GM21381 (cell line): ENCODE data around the gene PAFAH1B2.
"Not testable (repeated sequence)": the region's sequence is repeated elsewhere in the genome, so short reads cannot be mapped to it uniquely, and the experiment has no call there.

Experiments used
- ATAC-seq: cut with Tn5 transposase; IDR thresholded peaks from one replicate; pipeline ENCODE4 v1.9.1; 2021; ENCODE audit warnings: mild to moderate bottlenecking, moderate library complexity; ENCODE audit not compliant: unreplicated experiment

Gene PAFAH1B2

GRCh38 chr11:117143871-117144476, at the start of gene PAFAH1B2:
Gene PAFAH1B2, plus strand, starts transcription at chr11:117144287. Its CDS starts 8,161 bp downstream, at chr11:117152448.
- ATAC-seq: peak; percentile 98

- ATAC-seq: no peak
Measured at GRCh38 chr11:117094776-117095175, 49.3 kb upstream of the PAFAH1B2 start.

- ATAC-seq: no peak
Measured at GRCh38 chr11:117095284-117096161, 48.6 kb upstream of the PAFAH1B2 start.

GRCh38 chr11:117096201-117096991, 47.7 kb upstream of the PAFAH1B2 start:
- ATAC-seq: peak; percentile 42

GRCh38 chr11:117097014-117097388, 47.1 kb upstream of the PAFAH1B2 start:
- ATAC-seq: no peak

- peak; percentile 20 for ATAC-seq
Measured at GRCh38 chr11:117097389-117098268, 46.5 kb upstream of the PAFAH1B2 start.

- peak; percentile 80 for ATAC-seq
Measured at GRCh38 chr11:117098269-117099232, 45.5 kb upstream of the PAFAH1B2 start, which contains the start of gene SIK3. Gene SIK3, minus strand, starts transcription at chr11:117098428. Its CDS starts 13 bp downstream, at chr11:117098415.

GRCh38 chr11:117099696-117100095, 44.4 kb upstream of the PAFAH1B2 start:
- no peak for ATAC-seq

- ATAC-seq: no peak
Measured at GRCh38 chr11:117100556-117100955, 43.5 kb upstream of the PAFAH1B2 start.

GRCh38 chr11:117107701-117108590, 36.1 kb upstream of the PAFAH1B2 start:
- no peak for ATAC-seq

- no peak for ATAC-seq
Measured at GRCh38 chr11:117110294-117110950, 33.7 kb upstream of the PAFAH1B2 start.

GRCh38 chr11:117112497-117112896, 31.6 kb upstream of the PAFAH1B2 start:
- ATAC-seq: not testable (repeated sequence)

- not testable (repeated sequence) for ATAC-seq
Measured at GRCh38 chr11:117112939-117113338, 31.1 kb upstream of the PAFAH1B2 start.

GRCh38 chr11:117117681-117118080, 26.4 kb upstream of the PAFAH1B2 start:
- ATAC-seq: no peak

GRCh38 chr11:117121176-117121575, 22.9 kb upstream of the PAFAH1B2 start:
- no peak for ATAC-seq

GRCh38 chr11:117122556-117122955, 21.5 kb upstream of the PAFAH1B2 start:
- ATAC-seq: no peak

- no peak for ATAC-seq
Measured at GRCh38 chr11:117126223-117126965, 17.7 kb upstream of the PAFAH1B2 start.
